Spleen (tissue), 7 donors: ENCODE measurements around the gene TSPYL1.

Source experiments
- POLR2A ChIP-seq, 3 donors: fragments of 450-650 bp; IDR thresholded peaks; one replicate each; pipeline ENCODE4 v1.5.1; 2017; ENCODE audit warnings: antibody characterized with exemption in 3 of 3, mild to moderate bottlenecking in 1 of 3
- POLR2AphosphoS5 ChIP-seq, 3 donors: sonication (generic); formaldehyde crosslinking; IDR thresholded peaks; one replicate each; pipeline ENCODE4 v1.5.1; 2017; ENCODE audit warnings: antibody characterized with exemption in 3 of 3
- TF ChIP-seq, protein P1 (sequence below), 11 experiments: fragments of 200-600 bp in 7 of 11; fragments of 450-650 bp in 4 of 11; sonication (generic) in 4 of 11; IDR thresholded peaks in 8 of 11; conservative IDR thresholded peaks in 3 of 11; 1 replicate in 7 of 11; 2 replicates in 4 of 11; pipeline versions ENCODE4 v1.4.0 to v1.8.0; 2016 to 2021; ENCODE audit warnings: antibody characterized with exemption in 11 of 11, inconsistent platforms in 4 of 11, mild to moderate bottlenecking in 1 of 11
- donor health status: DM: no; HTN: no; CAD: no; lungs with moderate emphysema.
- donor health status: DM: no; HTN: no; CAD: no.
- donor health status: DM: no; HTN: no; CAD: no.

DNA sequence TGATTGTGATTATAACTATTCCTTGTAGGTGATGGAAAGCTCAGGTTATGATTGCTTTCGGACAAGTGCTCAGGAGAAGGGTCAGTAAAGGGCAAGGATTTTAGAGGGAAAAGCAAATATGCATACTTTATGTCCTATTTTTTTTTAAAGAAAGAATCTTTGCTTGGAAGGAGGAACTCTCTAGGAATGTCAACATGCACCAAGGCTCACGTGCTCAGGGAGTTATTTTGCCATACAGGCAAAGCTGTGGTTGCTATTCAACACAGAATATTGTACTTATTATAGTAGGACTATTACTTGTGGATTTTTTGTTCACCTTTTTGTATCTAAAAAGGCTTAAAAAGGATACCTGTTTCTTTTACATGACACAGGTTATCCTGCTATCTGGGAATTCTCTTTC lies 3.0 kb upstream of the TSPYL1 start:
- TF ChIP-seq, protein P1, sequence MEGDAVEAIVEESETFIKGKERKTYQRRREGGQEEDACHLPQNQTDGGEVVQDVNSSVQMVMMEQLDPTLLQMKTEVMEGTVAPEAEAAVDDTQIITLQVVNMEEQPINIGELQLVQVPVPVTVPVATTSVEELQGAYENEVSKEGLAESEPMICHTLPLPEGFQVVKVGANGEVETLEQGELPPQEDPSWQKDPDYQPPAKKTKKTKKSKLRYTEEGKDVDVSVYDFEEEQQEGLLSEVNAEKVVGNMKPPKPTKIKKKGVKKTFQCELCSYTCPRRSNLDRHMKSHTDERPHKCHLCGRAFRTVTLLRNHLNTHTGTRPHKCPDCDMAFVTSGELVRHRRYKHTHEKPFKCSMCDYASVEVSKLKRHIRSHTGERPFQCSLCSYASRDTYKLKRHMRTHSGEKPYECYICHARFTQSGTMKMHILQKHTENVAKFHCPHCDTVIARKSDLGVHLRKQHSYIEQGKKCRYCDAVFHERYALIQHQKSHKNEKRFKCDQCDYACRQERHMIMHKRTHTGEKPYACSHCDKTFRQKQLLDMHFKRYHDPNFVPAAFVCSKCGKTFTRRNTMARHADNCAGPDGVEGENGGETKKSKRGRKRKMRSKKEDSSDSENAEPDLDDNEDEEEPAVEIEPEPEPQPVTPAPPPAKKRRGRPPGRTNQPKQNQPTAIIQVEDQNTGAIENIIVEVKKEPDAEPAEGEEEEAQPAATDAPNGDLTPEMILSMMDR (IDR thresholded peaks at IDR 0.05 in 8 of 11, conservative IDR thresholded peaks at IDR 0.05 in 3 of 11), result no peak
- TF ChIP-seq POLR2A (IDR thresholded peaks at IDR 0.05), result no peak
- TF ChIP-seq POLR2AphosphoS5 (IDR thresholded peaks at IDR 0.05), result no peak
